HTERT RPE-1 (cell line): ENCODE results near the gene PMM1.

Experiments used
- in situ Hi-C: fragments of 300-500 bp; cut with MboI; formaldehyde crosslinking; loops from 4 replicates; pipeline ENCODE4 v1.14.3; 2020; ENCODE audit warnings: low sequenced_read_pairs

The PMM1 gene

GRCh38 chr22:41539146-41540005 is 50.3 kb downstream of the PMM1 start:
- in situ Hi-C loops, result no loop called here

- in situ Hi-C loops, result no loop called here
Observed at GRCh38 chr22:41538583-41538982, 51.1 kb downstream of the PMM1 start.

- in situ Hi-C loops, result no loop called here
Observed at GRCh38 chr22:41537203-41537602, 52.4 kb downstream of the PMM1 start.

GRCh38 chr22:41535244-41535643 is 54.4 kb downstream of the PMM1 start:
- in situ Hi-C loops, result no loop called here

GRCh38 chr22:41534219-41534618 is 55.4 kb downstream of the PMM1 start:
- in situ Hi-C loops, result no loop called here

GRCh38 chr22:41532908-41533825 is 56.5 kb downstream of the PMM1 start:
- in situ Hi-C loops, result no loop called here

- in situ Hi-C loops, result no loop called here
Observed at GRCh38 chr22:41531715-41532477, 57.7 kb downstream of the PMM1 start.

- in situ Hi-C loops, result no loop called here
Observed at GRCh38 chr22:41530890-41531714, 58.5 kb downstream of the PMM1 start.

GRCh38 chr22:41528938-41529561 is 60.6 kb downstream of the PMM1 start:
- in situ Hi-C loops, result no loop called here

- in situ Hi-C loops, result no loop called here
Observed at GRCh38 chr22:41528132-41528766, 61.4 kb downstream of the PMM1 start.
